HG03378 (cell line): Measurements from ENCODE around the gene NEK4.

Experiments used
- ATAC-seq: cut with Tn5 transposase; IDR thresholded peaks from one replicate; pipeline ENCODE4 v1.9.1; 2021; ENCODE audit warnings: mild to moderate bottlenecking, moderate library complexity; ENCODE audit not compliant: unreplicated experiment

Gene NEK4

DNA sequence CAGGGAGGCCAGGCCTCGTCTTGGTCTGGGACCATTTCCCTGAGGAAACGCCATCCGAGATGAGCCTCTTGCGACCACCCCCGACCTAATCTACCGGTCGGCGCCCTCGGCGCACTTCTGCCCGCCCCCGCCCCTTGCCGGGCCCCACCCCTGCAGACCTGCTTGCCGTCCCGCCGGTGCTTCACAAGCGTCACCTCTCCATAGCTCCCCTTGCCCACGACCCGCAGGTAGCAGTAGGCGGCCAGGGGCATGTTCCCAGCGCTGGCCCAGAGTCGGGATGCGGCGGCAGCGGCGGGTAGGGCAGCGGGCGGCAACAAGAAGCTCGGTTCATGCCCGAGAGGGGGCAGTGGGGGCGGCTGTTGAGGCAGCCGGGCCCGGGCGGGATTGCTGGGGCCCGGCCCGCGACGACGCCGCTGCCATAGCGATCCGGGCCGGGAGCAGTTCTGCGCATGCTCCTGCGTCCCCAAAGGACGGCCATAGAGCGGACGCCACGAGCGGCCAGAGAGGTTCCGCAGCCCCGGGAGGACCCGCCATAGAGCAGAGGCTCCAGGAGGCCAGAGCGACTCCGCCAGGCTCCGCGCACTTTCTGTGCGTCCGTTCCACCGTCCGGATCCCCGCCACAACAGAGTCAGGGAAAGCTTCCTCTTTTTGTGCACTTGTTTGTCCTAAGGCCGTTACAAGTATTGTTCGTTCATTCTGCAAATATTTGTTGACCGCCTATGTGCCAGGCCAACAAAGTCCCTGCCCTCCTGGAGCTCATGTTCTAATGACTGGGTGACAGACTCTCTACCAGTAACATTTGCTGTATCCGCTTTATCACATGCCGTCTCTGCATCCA is at the start of gene NEK4:
Gene NEK4 (minus strand): TSS at position 445 of the 838 bp plus-strand sequence. CDS start 194 bp downstream, at position 251.
- peak; percentile 82 for ATAC-seq

DNA sequence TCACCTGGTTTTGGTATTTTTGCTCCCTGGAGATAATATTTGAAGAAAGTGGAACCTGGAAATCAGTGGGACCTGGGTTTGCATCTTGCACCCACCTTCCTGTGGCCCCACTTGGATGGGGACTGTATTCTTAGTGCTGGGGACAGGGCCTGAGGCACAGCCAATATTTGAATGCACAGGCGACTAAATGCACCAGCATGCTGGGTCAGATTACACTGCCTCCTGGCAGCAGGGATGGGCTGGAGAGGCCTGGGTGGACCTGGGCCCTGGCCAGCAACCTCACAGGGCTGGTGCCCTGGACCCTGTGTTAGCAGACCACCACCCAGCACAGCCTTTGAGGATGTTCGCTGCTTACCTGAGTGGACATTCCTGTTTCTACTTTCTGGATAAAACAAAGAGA is 49.2 kb upstream of the NEK4 start:
- ATAC-seq, result no peak

DNA sequence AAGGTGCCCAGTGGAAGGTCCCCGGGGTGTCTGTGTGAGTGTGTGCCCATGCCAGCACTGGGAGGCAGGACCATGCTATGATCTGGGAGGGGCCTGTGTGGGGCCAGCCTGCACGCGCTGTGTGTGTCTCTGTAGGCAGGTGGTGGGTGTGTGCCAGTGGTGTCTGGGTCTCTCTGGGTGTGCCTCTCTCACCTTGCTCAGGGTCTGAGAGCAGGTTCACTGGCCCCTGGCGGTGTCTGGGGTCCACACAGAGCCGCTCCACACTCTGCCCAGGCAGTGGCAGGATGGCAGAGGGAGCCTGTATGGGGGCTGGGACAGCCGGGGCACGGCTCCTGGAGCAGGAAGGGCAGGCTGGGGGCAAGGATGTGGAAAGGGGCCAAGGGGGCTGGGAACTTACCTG is 47.1 kb upstream of the NEK4 start:
- ATAC-seq, result no peak

DNA sequence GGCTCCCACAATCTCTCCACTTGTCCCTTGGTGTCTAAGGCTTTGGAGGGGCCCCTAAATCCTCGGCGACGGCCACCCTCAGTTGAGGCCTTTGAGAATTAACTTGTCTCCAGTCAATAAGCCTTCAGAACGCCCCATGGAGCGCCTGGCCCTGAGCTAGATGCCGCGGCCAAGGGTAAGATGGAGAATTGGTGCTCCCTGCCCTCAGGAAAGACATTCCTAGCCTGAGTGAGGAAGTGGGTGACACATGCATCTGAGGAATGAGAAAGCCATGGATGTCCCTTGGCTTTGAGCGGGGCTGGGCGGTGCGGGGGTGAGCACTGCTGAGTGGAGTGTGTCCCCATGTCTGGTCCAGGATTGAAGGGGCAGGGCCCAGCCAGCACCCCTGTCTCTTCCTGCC is 46.5 kb upstream of the NEK4 start:
- ATAC-seq, result no peak

DNA sequence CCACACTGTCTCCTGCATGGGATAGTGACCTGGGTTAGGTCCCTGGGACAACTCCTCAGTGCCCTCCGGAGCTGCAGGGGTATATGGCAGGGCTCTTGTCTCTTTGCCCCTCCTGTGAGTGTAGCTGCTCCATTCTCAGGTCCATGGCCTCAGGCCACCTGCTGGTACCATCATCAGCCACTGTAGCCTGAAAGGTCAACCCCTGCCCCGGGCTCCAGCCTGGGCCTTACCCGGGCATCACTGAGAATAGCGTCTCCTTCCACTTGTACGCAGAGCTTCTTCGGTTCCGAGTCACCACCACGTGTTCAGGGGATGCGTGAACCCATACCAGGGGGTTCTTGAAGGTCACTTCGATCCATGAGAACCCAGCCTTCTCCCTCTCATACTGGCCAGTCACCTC is 45.9 kb upstream of the NEK4 start:
- ATAC-seq, result no peak

DNA sequence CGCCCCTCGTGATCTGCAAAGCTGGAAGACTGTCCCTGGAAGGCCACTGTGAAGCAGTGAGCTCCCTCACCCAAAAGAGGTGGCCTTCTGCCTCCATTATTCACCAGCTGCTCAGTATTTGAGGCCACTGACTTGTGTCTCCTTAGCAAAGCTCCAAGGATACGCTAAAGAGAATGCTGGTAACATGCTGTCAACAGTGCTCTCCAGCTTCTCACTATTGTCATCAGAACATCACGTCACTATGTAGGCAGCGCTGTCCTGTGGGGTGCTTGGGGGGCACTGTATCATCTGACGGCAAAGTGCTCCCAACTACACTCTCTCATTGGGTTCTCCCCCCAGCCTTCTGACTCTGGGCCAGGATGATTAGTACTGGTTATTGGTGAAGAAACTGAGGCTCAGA is 45.5 kb upstream of the NEK4 start:
- no peak for ATAC-seq

DNA sequence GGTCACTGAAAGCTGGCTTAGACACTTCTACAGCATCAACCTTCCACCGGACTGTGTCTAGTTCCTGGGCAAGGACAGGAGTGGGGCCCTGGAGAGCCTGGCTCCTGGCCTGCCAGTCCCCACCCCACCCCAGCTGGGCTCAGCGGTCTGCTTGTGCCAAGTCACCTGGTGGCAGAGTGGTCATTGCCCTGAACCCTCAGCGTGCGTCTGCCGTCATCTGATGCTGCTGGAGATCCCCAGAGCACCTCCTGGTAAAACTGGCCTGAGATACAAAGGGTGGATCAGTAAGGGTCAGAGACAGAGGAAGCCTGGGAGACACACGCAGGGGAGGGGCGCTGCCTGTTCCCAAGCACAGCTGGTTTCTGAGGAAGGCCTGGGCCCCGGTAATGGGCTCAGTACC is 43.1 kb upstream of the NEK4 start:
- ATAC-seq, result no peak

DNA sequence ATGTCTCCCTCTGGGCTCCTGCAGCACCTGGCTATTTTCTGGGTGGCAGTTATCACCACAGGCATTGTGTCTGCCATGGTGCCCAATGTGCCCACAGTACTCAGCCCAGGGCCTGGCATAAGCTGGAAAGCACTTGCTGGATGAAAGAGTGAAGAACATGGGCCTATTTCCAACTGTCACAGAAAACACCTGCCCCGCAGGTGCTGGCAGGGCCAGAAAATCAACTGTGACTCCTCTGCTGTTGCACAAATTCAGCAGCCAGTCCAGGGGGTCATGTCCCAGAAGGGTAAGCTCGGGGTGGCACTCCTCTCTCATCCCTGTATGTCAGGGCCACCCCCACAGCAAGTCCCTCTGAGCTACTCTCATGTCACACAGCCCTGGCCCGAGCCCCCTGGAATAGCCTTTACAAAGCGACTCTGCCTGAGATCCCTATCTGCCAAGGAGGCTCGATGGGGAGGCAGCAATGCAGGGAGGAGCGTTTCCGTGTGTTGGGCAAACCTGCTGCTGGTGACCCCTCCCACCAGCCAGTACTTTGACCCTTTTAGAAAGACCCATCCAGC is 40.8 kb upstream of the NEK4 start:
- ATAC-seq, result no peak

DNA sequence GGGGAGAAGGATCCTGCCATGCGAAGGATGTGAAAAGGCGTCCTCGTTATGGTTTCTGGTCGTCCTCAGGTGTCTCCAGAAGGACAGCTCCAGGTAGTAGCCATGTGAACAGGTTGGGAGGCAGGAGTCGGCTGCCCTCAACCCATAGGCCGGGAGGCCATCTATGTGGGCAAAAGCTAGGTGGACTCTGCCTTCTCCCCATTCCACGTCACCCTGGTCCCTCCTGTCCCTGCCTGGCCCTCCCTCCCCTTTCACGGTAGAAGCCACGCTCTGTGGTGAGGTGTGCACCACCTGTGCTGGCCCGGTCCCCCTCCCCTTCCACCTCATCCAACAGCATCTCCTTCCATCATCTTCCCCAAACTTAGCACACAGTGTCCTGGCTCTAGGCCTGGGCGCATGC is 40.2 kb upstream of the NEK4 start:
- no peak for ATAC-seq

DNA sequence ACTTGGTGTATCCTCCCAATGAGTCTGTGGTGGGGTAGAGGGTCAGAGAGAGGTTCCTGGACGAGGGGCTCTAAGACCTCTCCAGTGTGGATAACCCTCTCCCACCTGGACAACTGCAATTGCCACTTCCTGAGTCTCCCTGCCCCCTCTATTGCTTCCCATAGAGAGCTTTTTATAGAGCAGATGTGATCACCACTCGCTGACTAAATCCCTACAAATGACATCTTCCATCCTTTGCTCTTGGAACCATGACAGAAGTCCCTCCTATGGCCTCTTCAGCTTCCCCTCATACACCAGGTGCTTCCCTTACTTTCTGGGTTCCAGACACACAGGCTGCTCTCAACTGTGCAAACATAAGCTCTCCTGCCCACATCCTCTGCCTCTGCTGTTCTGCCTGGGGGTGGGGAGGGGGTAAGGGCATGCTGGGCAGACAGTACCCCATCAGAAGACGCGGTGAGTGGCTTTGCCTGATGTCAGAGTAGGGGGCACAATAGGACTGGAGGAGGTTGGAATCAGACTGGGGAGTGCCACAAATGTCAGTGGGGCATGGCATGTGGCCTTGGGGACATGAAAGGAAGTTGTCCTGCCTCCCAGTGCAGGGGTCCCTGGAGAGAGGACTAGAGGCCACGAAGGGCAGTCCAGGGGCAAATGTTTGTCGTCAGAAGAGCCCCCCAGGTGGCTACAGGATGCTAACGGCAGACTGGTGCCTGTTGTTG is 39.1 kb upstream of the NEK4 start:
- ATAC-seq, result no peak

DNA sequence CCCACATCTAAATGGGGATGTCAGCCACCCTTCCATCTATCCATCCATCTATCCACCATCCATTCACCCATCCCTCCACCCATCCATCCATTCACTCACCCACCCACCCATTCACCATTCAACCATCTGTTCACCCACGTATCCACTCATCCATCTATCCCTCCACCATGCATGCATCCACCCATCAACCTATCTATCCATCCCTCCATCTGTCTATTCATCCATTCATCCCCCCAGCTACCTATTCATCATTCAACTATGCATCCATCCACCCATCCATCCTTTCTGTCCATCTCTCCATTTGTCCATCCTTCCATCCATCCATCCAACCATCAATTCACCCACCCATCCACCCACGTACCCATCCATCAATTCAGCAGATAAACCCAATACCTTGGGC is 38.4 kb upstream of the NEK4 start:
- no peak for ATAC-seq

DNA sequence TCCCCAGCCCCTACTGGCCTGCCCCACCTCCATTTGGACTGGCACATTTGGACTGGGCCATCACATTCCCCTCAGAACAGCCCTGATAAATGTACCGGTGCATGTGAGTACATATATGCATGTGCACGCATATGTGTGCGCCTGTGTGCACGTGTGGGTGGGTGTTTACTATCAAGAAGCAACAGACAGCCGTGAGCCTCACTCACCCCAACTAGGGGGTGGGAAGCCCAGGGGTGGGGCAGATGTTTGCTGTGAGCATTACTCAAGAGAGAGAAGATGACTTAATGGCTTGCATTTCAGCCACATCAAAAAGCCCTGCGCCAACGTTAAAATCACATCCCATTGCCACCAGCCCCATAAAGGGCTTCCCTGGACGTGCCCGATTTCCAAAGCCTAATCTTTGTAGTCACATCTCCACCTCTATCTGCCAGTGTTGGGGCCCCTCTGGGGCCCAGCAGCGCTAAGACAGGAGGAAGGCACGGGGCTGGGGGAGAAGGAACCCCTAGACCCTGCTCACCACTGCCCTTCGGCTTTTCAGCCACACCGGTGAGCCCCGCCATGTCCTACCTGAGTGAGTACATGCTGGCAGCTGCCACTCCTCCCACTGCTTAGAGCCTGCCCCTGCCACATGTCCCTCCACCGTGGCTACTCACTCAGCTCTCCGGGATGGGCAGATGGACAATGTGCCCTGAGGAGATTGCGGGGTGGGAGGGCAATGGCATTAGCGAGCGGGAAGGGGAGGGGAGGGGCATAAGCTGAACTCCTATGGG is 34.7 kb upstream of the NEK4 start:
- ATAC-seq, result no peak

DNA sequence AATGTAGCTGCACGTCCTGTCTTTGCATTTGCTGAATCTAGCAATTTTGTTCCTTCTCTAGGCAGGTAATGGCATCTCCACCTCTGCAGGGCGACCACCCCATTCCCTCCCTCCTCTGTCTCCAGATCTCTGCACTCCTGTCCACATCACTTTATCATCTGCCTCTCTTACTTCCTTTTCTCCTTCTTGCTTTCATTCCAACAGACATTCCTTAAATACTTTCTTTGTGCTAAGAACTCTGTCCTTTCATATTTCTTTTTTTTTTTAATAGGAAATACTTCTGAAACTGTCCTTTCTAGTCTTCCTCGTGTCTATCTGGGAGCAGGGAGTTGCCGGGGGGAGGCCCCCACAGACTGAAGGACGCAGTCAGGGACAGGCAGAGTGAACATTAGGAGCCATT is 31.1 kb upstream of the NEK4 start:
- no peak for ATAC-seq

DNA sequence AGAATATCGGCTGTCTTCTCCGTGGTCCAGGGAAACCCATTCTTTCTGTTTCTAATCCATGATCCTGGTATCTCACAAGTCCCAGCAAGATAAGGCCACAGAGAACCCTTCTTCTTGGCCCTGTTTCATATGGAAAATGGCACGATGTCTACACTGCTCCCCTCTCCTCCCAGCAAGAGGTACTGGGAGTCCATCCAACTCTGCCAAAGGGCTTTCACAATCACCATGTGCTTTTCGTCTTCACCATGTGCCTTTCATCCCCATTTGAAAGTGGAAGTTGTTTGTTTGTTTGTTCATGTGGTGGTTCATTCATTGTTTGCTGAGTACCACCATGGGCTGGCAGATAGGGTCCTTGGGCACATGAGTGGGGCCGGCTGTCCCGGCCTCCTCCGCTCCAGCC is 29.3 kb upstream of the NEK4 start:
- ATAC-seq, result no peak

DNA sequence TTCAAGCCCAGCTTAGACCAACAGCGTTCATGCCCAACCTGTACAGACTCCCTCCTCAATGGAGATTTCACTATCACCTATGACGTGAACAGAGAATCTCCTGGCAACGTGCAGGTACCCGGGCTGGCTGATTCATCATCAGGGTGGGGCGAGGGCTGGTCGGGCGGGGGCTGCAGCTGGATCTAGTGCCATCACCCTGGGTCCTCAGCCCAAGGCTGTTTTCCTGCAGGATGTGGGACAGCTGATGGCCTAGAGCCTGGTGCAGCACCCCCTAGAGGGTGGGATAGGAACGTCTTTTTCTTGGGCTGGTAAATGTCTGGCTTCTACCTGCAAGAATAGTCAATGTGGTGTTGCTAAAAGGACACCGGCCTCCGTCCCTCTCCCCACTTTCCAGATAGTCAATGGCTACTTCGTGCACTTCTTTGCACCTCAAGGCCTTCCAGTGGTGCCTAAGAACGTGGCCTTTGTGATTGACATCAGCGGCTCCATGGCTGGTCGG is 28.3 kb upstream of the NEK4 start:
- ATAC-seq, result no peak

DNA sequence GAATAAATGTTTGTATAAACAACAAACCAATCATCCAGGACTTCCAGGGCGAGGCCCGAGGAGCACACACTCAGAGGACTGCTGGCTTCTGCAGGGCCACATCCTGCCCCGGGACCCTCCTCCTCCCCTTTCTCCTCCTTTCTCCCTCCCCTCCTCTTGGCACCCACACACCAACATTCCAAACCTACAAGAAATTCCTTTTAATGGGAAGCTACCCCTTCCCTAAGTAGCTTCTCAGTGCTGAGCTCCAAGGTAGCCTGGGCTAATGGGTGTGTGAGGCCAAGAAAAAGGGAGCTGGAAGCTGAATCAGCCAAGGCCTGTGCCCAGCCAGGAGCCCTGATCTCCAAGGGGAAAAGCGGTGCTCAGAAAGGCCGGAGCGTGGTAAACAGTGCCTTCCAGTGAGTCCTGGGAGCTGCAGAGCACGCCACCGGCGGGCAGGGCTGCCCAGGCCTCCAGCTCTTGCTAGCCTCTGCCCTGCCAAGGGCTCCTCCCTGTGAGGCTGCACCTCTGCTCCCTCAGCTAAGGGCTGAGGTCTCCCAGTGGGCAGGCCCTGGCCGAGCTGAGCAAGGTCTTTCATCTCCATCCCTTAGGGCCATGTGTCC is 27.7 kb upstream of the NEK4 start:
- no peak for ATAC-seq

DNA sequence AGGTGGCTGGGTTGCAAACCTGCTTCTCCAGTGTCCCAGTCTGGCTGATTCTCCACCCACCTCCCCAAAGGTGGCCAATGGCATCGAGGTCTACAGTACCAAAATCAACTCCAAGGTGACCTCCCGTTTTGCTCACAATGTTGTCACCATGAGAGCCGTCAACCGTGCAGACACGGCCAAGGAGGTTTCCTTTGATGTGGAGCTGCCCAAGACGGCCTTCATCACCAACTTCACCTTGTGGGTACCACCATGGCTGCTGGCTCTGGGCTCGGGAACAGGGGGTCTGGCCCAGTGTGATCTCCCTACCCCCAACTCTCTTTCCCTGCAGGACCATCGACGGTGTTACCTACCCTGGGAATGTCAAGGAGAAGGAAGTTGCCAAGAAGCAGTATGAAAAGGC is 25.7 kb upstream of the NEK4 start:
- ATAC-seq, result no peak

DNA sequence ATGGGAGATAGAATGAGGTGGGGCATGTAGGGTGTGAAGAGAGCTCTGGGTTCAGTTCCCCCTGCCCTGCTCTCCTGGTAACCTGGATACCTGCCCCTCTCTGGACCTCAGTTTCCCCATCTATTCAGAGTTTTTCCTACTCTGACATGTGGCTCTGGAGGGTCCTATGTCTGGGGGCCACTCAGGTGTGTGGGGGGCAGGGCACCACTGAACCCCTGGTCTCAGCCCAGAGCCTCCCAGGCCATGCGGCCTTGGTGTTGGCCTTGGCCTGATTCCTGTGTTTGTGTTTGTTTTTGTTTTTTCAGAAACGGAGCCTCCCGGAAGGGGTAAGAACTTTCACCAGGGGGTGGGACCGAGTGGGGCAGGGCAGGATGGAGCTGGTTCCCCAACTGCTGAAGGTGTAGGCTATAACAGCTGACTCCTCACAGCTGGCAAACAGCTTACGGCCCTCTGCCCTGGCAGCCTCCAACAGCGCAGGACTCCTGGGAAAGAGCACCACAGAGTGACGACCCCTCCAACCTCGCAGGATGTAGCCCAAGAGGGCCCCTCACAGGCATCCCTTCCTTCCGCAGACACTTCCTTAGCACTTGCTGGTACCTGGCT is 24.7 kb upstream of the NEK4 start:
- ATAC-seq, result no peak

DNA sequence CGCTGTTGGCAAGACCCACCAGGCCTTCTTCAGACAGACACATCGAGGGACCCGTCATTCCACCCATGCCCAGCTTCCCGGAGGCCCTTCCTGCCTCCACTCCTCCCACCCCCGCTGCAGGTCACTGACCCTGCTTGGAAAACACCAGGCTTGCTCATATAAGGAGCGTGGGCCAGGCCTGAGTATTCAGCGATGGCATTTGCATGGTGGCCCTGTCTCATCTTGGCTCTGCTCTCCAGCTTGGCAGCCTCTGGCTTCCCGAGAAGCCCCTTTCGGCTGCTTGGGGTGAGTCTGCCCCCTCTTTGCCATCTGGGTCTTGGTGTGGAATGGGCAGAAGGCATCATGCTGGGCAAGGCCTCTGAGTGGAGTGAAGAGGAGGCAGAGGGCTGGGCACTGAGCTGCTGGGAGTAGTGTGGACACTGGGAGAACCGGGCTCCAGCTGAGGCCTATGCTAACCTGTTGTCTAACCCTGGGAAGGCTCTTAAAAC is 23.9 kb upstream of the NEK4 start, which contains the start of gene ITIH3:
Gene ITIH3 (plus strand): TSS at position 185 of the 488 bp plus-strand sequence. CDS start 8 bp downstream, at position 193.
- no peak for ATAC-seq
